Panc1 (cell line): ENCODE measurements around the gene GALNT10.

Experiments used
- CTCF ChIP-seq: fragments of 450-650 bp; IDR thresholded peaks from 2 replicates; pipeline ENCODE4 v1.5.1; 2017; ENCODE audit warnings: mild to moderate bottlenecking
- POLR2AphosphoS5 ChIP-seq: IDR thresholded peaks from 2 replicates; pipeline ENCODE4 v1.6.1; 2012; ENCODE audit warnings: mild to moderate bottlenecking, low read depth, low read length, moderate library complexity
- SIN3A ChIP-seq: IDR thresholded peaks from 2 replicates; pipeline ENCODE4 v1.6.1; 2012; ENCODE audit warnings: low read depth, mild to moderate bottlenecking, low read length, moderate library complexity, borderline replicate concordance; ENCODE audit not compliant: insufficient read depth
- TCF7L2 ChIP-seq: IDR thresholded peaks from 2 replicates; pipeline ENCODE4 v1.6.1; 2011; ENCODE audit warnings: mild to moderate bottlenecking, low read depth, low read length, inconsistent platforms
- TF ChIP-seq, protein P1 (sequence below), 2 experiments: IDR thresholded peaks; 2 replicates each; pipeline ENCODE4 v1.6.1; 2011 to 2012; ENCODE audit warnings: low read depth in 2 of 2, control low read depth in 1 of 2, low read length in 1 of 2, mild to moderate bottlenecking in 1 of 2, moderate library complexity in 1 of 2; ENCODE audit not compliant: insufficient read depth in 1 of 2

- TF ChIP-seq CTCF: no peak
- TF ChIP-seq POLR2AphosphoS5: no peak
- TF ChIP-seq, protein P1, sequence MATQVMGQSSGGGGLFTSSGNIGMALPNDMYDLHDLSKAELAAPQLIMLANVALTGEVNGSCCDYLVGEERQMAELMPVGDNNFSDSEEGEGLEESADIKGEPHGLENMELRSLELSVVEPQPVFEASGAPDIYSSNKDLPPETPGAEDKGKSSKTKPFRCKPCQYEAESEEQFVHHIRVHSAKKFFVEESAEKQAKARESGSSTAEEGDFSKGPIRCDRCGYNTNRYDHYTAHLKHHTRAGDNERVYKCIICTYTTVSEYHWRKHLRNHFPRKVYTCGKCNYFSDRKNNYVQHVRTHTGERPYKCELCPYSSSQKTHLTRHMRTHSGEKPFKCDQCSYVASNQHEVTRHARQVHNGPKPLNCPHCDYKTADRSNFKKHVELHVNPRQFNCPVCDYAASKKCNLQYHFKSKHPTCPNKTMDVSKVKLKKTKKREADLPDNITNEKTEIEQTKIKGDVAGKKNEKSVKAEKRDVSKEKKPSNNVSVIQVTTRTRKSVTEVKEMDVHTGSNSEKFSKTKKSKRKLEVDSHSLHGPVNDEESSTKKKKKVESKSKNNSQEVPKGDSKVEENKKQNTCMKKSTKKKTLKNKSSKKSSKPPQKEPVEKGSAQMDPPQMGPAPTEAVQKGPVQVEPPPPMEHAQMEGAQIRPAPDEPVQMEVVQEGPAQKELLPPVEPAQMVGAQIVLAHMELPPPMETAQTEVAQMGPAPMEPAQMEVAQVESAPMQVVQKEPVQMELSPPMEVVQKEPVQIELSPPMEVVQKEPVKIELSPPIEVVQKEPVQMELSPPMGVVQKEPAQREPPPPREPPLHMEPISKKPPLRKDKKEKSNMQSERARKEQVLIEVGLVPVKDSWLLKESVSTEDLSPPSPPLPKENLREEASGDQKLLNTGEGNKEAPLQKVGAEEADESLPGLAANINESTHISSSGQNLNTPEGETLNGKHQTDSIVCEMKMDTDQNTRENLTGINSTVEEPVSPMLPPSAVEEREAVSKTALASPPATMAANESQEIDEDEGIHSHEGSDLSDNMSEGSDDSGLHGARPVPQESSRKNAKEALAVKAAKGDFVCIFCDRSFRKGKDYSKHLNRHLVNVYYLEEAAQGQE (IDR thresholded peaks at IDR 0.05; ENCODE audit: insufficient read depth in 1 of 2, low read depth in 2 of 2, low read length in 1 of 2): no peak
- TF ChIP-seq SIN3A: no peak
- no peak for TF ChIP-seq TCF7L2
These were observed 224.6 kb downstream of the GALNT10 start for GRCh38 chr5:154415114-154415513.
